ENCODE measurements around the gene C16orf74.

- TF ChIP-seq EP300 (IDR thresholded peaks at IDR 0.05) = no peak
- TF ChIP-seq, protein P1, sequence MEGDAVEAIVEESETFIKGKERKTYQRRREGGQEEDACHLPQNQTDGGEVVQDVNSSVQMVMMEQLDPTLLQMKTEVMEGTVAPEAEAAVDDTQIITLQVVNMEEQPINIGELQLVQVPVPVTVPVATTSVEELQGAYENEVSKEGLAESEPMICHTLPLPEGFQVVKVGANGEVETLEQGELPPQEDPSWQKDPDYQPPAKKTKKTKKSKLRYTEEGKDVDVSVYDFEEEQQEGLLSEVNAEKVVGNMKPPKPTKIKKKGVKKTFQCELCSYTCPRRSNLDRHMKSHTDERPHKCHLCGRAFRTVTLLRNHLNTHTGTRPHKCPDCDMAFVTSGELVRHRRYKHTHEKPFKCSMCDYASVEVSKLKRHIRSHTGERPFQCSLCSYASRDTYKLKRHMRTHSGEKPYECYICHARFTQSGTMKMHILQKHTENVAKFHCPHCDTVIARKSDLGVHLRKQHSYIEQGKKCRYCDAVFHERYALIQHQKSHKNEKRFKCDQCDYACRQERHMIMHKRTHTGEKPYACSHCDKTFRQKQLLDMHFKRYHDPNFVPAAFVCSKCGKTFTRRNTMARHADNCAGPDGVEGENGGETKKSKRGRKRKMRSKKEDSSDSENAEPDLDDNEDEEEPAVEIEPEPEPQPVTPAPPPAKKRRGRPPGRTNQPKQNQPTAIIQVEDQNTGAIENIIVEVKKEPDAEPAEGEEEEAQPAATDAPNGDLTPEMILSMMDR (IDR thresholded peaks at IDR 0.05) = no peak
- no peak for TF ChIP-seq POLR2A (IDR thresholded peaks at IDR 0.05)
- no peak for TF ChIP-seq POLR2AphosphoS5 (IDR thresholded peaks at IDR 0.05)
Observed at GRCh38 chr16:85674828-85675227, 76.1 kb downstream of the C16orf74 start.
